Measurements from ENCODE around the gene TCEANC2. TPM values are rescaled to one million over a fixed set of nuclear protein-coding genes. Genes with fewer than 3 reads are reported as not detected.
A peak's percentile ranks its signal among the peaks of the same experiment; 100 is the strongest.

TCEANC2 gene
- total and polyA plus RNA-seq, 2 donors (not counting 1 experiment from before 2014, with no cell fraction given): 3.0 to 4.0 TPM

- H3K27ac ChIP-seq (ENCODE audit: insufficient read depth, low read length): no peak overlapping the region
- no peaks in the 10 kb centered on the region for H3K27me3 ChIP-seq (ENCODE audit: control insufficient read depth, insufficient read depth, low read length)
- H2AFZ ChIP-seq (ENCODE audit: low read length): no peak overlapping the region
- TF ChIP-seq CTCF (conservative IDR thresholded peaks at IDR 0.05 in 1 of 2, IDR thresholded peaks at IDR 0.05 in 1 of 2; ENCODE audit: low read depth in 1 of 2, low read length in 2 of 2) (no peak), EZH2 (IDR thresholded peaks at IDR 0.05; ENCODE audit: low read length, missing control alignments) (no peak)
- H3K79me2 ChIP-seq (ENCODE audit: control insufficient read depth, insufficient read depth, low read length): peaks cover 6% of the 10 kb centered on the region
- H3K36me3 ChIP-seq (ENCODE audit: control insufficient read depth, insufficient read depth, low read length): peaks cover 5% of the 10 kb centered on the region
- no peaks in the 10 kb centered on the region for H3K9me3 ChIP-seq (ENCODE audit: control insufficient read depth, insufficient read depth, low read depth, low read length)
- DNase-seq (ENCODE audit: low read depth in 2 of 2): no peak
- H3K9ac ChIP-seq (ENCODE audit: insufficient read depth, low read length): no peak overlapping the region
- no peaks in the 10 kb centered on the region for H4K20me1 ChIP-seq (ENCODE audit: control insufficient read depth, extremely low read depth, insufficient read depth, low read length)
- no peaks in the 10 kb centered on the region for H3K4me1 ChIP-seq (ENCODE audit: control insufficient read depth, extremely low read depth, insufficient read depth, low read length)
- H3K4me2 ChIP-seq (ENCODE audit: extremely low read depth, insufficient read depth, low read length): no peak overlapping the region
- H3K4me3 ChIP-seq (replicated peaks in 1 of 4; ENCODE audit: control extremely low read depth in 1 of 4, insufficient read depth in 1 of 4, low read depth in 3 of 4, low read length in 4 of 4): no peak overlapping the region
Observed at GRCh38 chr1:54041806-54042205, 11.6 kb upstream of the TCEANC2 start.

- Histone ChIP-seq H3K4me2 (ENCODE audit: extremely low read depth, insufficient read depth, low read length) (no peak overlapping the region), H3K4me1 (ENCODE audit: control insufficient read depth, extremely low read depth, insufficient read depth, low read length) (peaks cover 2% of the 10 kb centered on the region), H3K27me3 (ENCODE audit: control insufficient read depth, insufficient read depth, low read length) (no peaks in the 10 kb centered on the region), H3K79me2 (ENCODE audit: control insufficient read depth, insufficient read depth, low read length) (peaks cover 36% of the 10 kb centered on the region), H3K9ac (ENCODE audit: insufficient read depth, low read length) (no peak overlapping the region), H2AFZ (ENCODE audit: low read length) (no peak overlapping the region), H3K27ac (ENCODE audit: insufficient read depth, low read length) (no peak overlapping the region), H4K20me1 (ENCODE audit: control insufficient read depth, extremely low read depth, insufficient read depth, low read length) (no peaks in the 10 kb centered on the region), H3K9me3 (ENCODE audit: control insufficient read depth, insufficient read depth, low read depth, low read length) (no peaks in the 10 kb centered on the region), H3K36me3 (ENCODE audit: control insufficient read depth, insufficient read depth, low read length) (peaks cover 3% of the 10 kb centered on the region), H3K4me3 (replicated peaks in 1 of 4; ENCODE audit: control extremely low read depth in 1 of 4, insufficient read depth in 1 of 4, low read depth in 3 of 4, low read length in 4 of 4) (no peak overlapping the region)
- no peak for DNase-seq (ENCODE audit: low read depth in 2 of 2)
- no peak for TF ChIP-seq CTCF (conservative IDR thresholded peaks at IDR 0.05 in 1 of 2, IDR thresholded peaks at IDR 0.05 in 1 of 2; ENCODE audit: low read depth in 1 of 2, low read length in 2 of 2)
- TF ChIP-seq EZH2 (IDR thresholded peaks at IDR 0.05; ENCODE audit: low read length, missing control alignments): no peak
Observed at GRCh38 chr1:54045496-54045895, 7.9 kb upstream of the TCEANC2 start.

GRCh38 chr1:54046671-54047383 lies 6.6 kb upstream of the TCEANC2 start:
- Histone ChIP-seq H3K4me3 (replicated peaks in 1 of 4; ENCODE audit: control extremely low read depth in 1 of 4, insufficient read depth in 1 of 4, low read depth in 3 of 4, low read length in 4 of 4) (no peak overlapping the region), H3K79me2 (ENCODE audit: control insufficient read depth, insufficient read depth, low read length) (peaks cover 48% of the 10 kb centered on the region), H2AFZ (ENCODE audit: low read length) (no peak overlapping the region), H4K20me1 (ENCODE audit: control insufficient read depth, extremely low read depth, insufficient read depth, low read length) (no peaks in the 10 kb centered on the region), H3K9ac (ENCODE audit: insufficient read depth, low read length) (no peak overlapping the region), H3K9me3 (ENCODE audit: control insufficient read depth, insufficient read depth, low read depth, low read length) (no peaks in the 10 kb centered on the region), H3K4me1 (ENCODE audit: control insufficient read depth, extremely low read depth, insufficient read depth, low read length) (peaks cover 2% of the 10 kb centered on the region), H3K27me3 (ENCODE audit: control insufficient read depth, insufficient read depth, low read length) (no peaks in the 10 kb centered on the region), H3K36me3 (ENCODE audit: control insufficient read depth, insufficient read depth, low read length) (peaks cover 3% of the 10 kb centered on the region), H3K4me2 (ENCODE audit: extremely low read depth, insufficient read depth, low read length) (no peak overlapping the region), H3K27ac (ENCODE audit: insufficient read depth, low read length) (no peak overlapping the region)
- TF ChIP-seq CTCF (conservative IDR thresholded peaks at IDR 0.05 in 1 of 2, IDR thresholded peaks at IDR 0.05 in 1 of 2; ENCODE audit: low read depth in 1 of 2, low read length in 2 of 2): no peak
- TF ChIP-seq EZH2 (IDR thresholded peaks at IDR 0.05; ENCODE audit: low read length, missing control alignments): no peak
- DNase-seq (ENCODE audit: low read depth in 2 of 2): peak in 1 of 2 donors; percentile 20

Data from fibroblast of lung (primary cell).